ENCODE data around the gene GFPT2. TPM values are rescaled to one million over a fixed set of nuclear protein-coding genes. Genes with fewer than 3 reads are reported as not detected.

GFPT2 gene
- total and polyA plus RNA-seq, 2 of the 8 experiments (the other 6 are each of a cell fraction or from before 2014, with no cell fraction given): 83.7 to 143 TPM

DNA sequence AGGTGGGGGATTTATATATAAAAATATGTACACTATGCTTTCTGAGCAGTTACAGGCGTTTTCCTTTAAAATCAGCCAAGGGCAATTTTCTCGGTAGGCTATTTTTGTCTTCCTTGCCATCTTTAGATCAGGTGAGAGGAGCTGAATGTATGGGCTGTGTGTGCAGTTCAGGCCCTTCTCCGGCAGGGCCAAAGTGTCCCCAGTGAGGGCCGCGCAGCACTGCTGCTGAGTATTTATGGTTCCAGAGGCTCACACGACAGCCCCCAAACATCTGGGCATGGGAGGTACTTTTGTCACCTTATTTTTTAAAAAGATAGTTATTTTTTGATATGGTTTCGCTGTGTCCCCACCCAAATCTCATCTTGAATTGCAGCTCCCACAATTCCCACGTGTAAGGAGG is 11.5 kb downstream of the GFPT2 start:
- POLR2A ChIA-PET (ENCODE audit: partially characterized antibody): interaction anchor here (10.4 kb wide), 1 partner anchor 9 kb away, joined by 146 read pairs; no protein-coding TSS in a partner anchor

More for the DNA sequence above, 11.5 kb downstream of the GFPT2 start:
- no peak overlapping the region for H4K8ac ChIP-seq (ENCODE audit: extremely low read depth, insufficient read depth, low read length)
- H3K79me1 ChIP-seq (ENCODE audit: low read depth, low read length): peaks cover 14% of the 10 kb centered on the region
- H3K4ac ChIP-seq (replicated peaks; ENCODE audit: insufficient read length, low read depth, low read length): peak overlapping the region; percentile 72
- H3K4me1 ChIP-seq (replicated peaks in 1 of 4; ENCODE audit: control insufficient read depth in 3 of 4, insufficient read depth in 4 of 4, low read length in 3 of 4): peaks cover 27 to 51% (median 35%) of the 10 kb centered on the region in 4 experiments
- no peak overlapping the region for H3K4me3 ChIP-seq (ENCODE audit: extremely low read depth in 1 of 4, insufficient read depth in 2 of 4, low read depth in 3 of 4, low read length in 4 of 4)
- peaks cover 8 to 54% of the 10 kb centered on the region in 2 experiments; a peak in 3 of 4 replicates for H3K79me2 ChIP-seq (ENCODE audit: control insufficient read depth in 1 of 2, insufficient read depth in 2 of 2, low read length in 2 of 2)
- H2BK12ac ChIP-seq (ENCODE audit: low read depth, low read length): peak overlapping the region; percentile 97; the same call in 1 of the 2 replicates
- TF ChIP-seq SIRT6 (IDR thresholded peaks at IDR 0.05; ENCODE audit: low read length): no peak
- TF ChIP-seq TCF12 (IDR thresholded peaks at IDR 0.05; ENCODE audit: low read depth, low read length): no peak
- no peak for TF ChIP-seq JUN (IDR thresholded peaks at IDR 0.05; ENCODE audit: low read depth, low read length)
- no peak for TF ChIP-seq MAFK (IDR thresholded peaks at IDR 0.05; ENCODE audit: low read depth, low read length)
- TF ChIP-seq RAD21 (IDR thresholded peaks at IDR 0.05 in 1 of 2, conservative IDR thresholded peaks at IDR 0.05 in 1 of 2; ENCODE audit: low read depth in 2 of 2, low read length in 2 of 2): no peak
- TF ChIP-seq, protein P1, sequence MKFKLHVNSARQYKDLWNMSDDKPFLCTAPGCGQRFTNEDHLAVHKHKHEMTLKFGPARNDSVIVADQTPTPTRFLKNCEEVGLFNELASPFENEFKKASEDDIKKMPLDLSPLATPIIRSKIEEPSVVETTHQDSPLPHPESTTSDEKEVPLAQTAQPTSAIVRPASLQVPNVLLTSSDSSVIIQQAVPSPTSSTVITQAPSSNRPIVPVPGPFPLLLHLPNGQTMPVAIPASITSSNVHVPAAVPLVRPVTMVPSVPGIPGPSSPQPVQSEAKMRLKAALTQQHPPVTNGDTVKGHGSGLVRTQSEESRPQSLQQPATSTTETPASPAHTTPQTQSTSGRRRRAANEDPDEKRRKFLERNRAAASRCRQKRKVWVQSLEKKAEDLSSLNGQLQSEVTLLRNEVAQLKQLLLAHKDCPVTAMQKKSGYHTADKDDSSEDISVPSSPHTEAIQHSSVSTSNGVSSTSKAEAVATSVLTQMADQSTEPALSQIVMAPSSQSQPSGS (IDR thresholded peaks at IDR 0.05; ENCODE audit: low read length): no peak
- no peak for TF ChIP-seq TBP (IDR thresholded peaks at IDR 0.05; ENCODE audit: low read depth, low read length)
- no peak for TF ChIP-seq RFX5 (IDR thresholded peaks at IDR 0.05; ENCODE audit: borderline replicate concordance, low read depth, low read length)
- TF ChIP-seq EGR1 (IDR thresholded peaks at IDR 0.05; ENCODE audit: borderline replicate concordance, low read depth, low read length): no peak
- no peak for TF ChIP-seq MAX (IDR thresholded peaks at IDR 0.05)
- TF ChIP-seq SRF (IDR thresholded peaks at IDR 0.05; ENCODE audit: low read depth, low read length): no peak
- H3K4me2 ChIP-seq (ENCODE audit: insufficient read depth in 1 of 2, low read depth in 2 of 2, low read length in 2 of 2): no peak overlapping the region
- peak overlapping the region; percentile 51; the same call in 1 of the 2 replicates for H3K18ac ChIP-seq (ENCODE audit: extremely low read depth, low read length)
- no peak overlapping the region for H2BK20ac ChIP-seq (ENCODE audit: low read length)
- no peak overlapping the region for H3K23ac ChIP-seq (ENCODE audit: insufficient read length)
- no peaks in the 10 kb centered on the region for H3K9me3 ChIP-seq (ENCODE audit: insufficient read depth in 2 of 2, low read depth in 1 of 2, low read length in 1 of 2)
- H3K27ac ChIP-seq (ENCODE audit: low read depth, low read length): 0 out of 2 replicates have a peak overlapping the region, but pooled peaks have one; percentile 84
- peaks cover 0 to 4% of the 10 kb centered on the region in 2 experiments for H4K20me1 ChIP-seq (replicated peaks in 1 of 2; ENCODE audit: control insufficient read depth in 1 of 2, insufficient read depth in 2 of 2, low read length in 2 of 2)
- H3K27me3 ChIP-seq (replicated peaks in 1 of 4; ENCODE audit: control insufficient read depth in 3 of 4, extremely low read depth in 1 of 4, insufficient read depth in 3 of 4, low read length in 3 of 4): no peaks in the 10 kb centered on the region
- H3K23me2 ChIP-seq (ENCODE audit: low read depth, low read length): peaks cover 2% of the 10 kb centered on the region; the same call in 1 of the 2 replicates
- no peak overlapping the region for H3K56ac ChIP-seq (replicated peaks; ENCODE audit: insufficient read length, low read depth, low read length)
- peaks cover 3 to 17% (median 10%) of the 10 kb centered on the region in 4 experiments; a peak in 7 of 8 replicates for H3K36me3 ChIP-seq (ENCODE audit: control insufficient read depth in 2 of 4, insufficient read depth in 4 of 4, low read length in 3 of 4)
- DNase-seq (ENCODE audit: low read depth in 1 of 2, low spot score in 2 of 2) (no peak), FAIRE-seq (no peak)
- WGBS, 2 experiments (ENCODE audit: extremely low coverage in 1 of 2, insufficient coverage in 1 of 2, insufficient read length in 1 of 2, insufficient replicate concordance in 2 of 2, low coverage in 1 of 2, low lambda C conversion rate in 2 of 2, missing lambda C conversion rate in 1 of 2): 88% methylated on average over 8 of the region's 8 CpGs; no CpG with 5 or more reads in 1 of the 2 experiments
- H4K91ac ChIP-seq (replicated peaks; ENCODE audit: insufficient read length, low read length): peak overlapping the region; percentile 97
- no peak overlapping the region for H2BK15ac ChIP-seq (ENCODE audit: low read length)
- H3K9ac ChIP-seq (replicated peaks in 1 of 4; ENCODE audit: extremely low read depth in 1 of 4, low read depth in 3 of 4, low read length in 3 of 4): no peak overlapping the region
- H3K14ac ChIP-seq (ENCODE audit: insufficient read length): no peak overlapping the region
- H4K5ac ChIP-seq (ENCODE audit: insufficient read length, low read depth, low read length): no peak overlapping the region
- CTCF ChIA-PET (ENCODE audit: partially characterized antibody): interaction anchor here (0.6 to 4.3 kb wide), 7 partner anchors 9 to 334 kb away, joined by 3 to 29 read pairs (median 9); no protein-coding TSS in a partner anchor
- H2BK5ac ChIP-seq (ENCODE audit: low read depth, low read length): peak overlapping the region; percentile 60; the same call in 1 of the 2 replicates
- peak overlapping the region; percentile 33 for H2BK120ac ChIP-seq (replicated peaks; ENCODE audit: low read depth, low read length)
- no peak overlapping the region for H2AFZ ChIP-seq (ENCODE audit: low read length)
- H2AK5ac ChIP-seq (ENCODE audit: low read depth, low read length): 0 out of 2 replicates have a peak overlapping the region, but pooled peaks have one; percentile 93

All from H1 (cell line).